Stimulated activated CD8-positive, alpha-beta memory T cell treated with anti-CD3 and anti-CD28 coated beads, Interleukin-7, amount 100 ng/mL, for 24 hours (primary cell): ENCODE results near the gene CD40.

Experiments used
- DNase-seq: peaks from one replicate; pipeline ENCODE4 v3.0.0-alpha.2; 2020; ENCODE audit warnings: low read depth

CD40 gene

GRCh38 chr20:46122516-46123481 lies 4.7 kb downstream of the CD40 start:
- DNase-seq, result no peak

- no peak for DNase-seq
Measured at GRCh38 chr20:46123482-46124245, 5.5 kb downstream of the CD40 start.

- DNase-seq, result no peak
Measured at GRCh38 chr20:46126440-46127056, 8.4 kb downstream of the CD40 start.

GRCh38 chr20:46127396-46128010 lies 9.4 kb downstream of the CD40 start:
- no peak for DNase-seq

- DNase-seq, result no peak
Measured at GRCh38 chr20:46128310-46129151, 10.4 kb downstream of the CD40 start.

- DNase-seq, result no peak
Measured at GRCh38 chr20:46129955-46130481, 11.9 kb downstream of the CD40 start.

GRCh38 chr20:46130534-46130933 lies 12.4 kb downstream of the CD40 start:
- DNase-seq, result no peak

GRCh38 chr20:46131396-46131795 lies 13.3 kb downstream of the CD40 start:
- no peak for DNase-seq

- peak; percentile 36 for DNase-seq
Measured at GRCh38 chr20:46132705-46133120, 14.6 kb downstream of the CD40 start.

- DNase-seq, result no peak
Measured at GRCh38 chr20:46133886-46134654, 16.0 kb downstream of the CD40 start.

- DNase-seq, result no peak
Measured at GRCh38 chr20:46134716-46135115, 16.6 kb downstream of the CD40 start.

- no peak for DNase-seq
Measured at GRCh38 chr20:46135856-46136633, 17.9 kb downstream of the CD40 start.

GRCh38 chr20:46137816-46138215 lies 19.7 kb downstream of the CD40 start:
- DNase-seq, result no peak

GRCh38 chr20:46139266-46139889 lies 21.3 kb downstream of the CD40 start:
- no peak for DNase-seq

- DNase-seq, result no peak
Measured at GRCh38 chr20:46139908-46140482, 21.9 kb downstream of the CD40 start.

- DNase-seq, result no peak
Measured at GRCh38 chr20:46142124-46142523, 24.0 kb downstream of the CD40 start.

- no peak for DNase-seq
Measured at GRCh38 chr20:46144432-46145025, 26.4 kb downstream of the CD40 start.

- no peak for DNase-seq
Measured at GRCh38 chr20:46145713-46146112, 27.6 kb downstream of the CD40 start.
